ENCODE data around the gene NAALADL2. TPM values are rescaled to one million over a fixed set of nuclear protein-coding genes. Genes with fewer than 3 reads are reported as not detected.
"Not testable (repeated sequence)": the region's sequence is repeated elsewhere in the genome, so short reads cannot be mapped to it uniquely, and the experiment has no call there.

The NAALADL2 gene
- total and polyA plus RNA-seq, 2 of the 4 experiments (the other 2 are of a cell fraction) = 3.8 to 19.2 TPM

GRCh38 chr3:175129571-175129970 lies 270.4 kb downstream of the NAALADL2 start:
- Histone ChIP-seq H2BK20ac (ENCODE audit: low read depth, low read length) (no peak overlapping the region), H3K4me2 (ENCODE audit: low read depth, low read length) (no peak overlapping the region), H3K4me1 (ENCODE audit: control insufficient read depth, insufficient read depth, low read length) (no peaks in the 10 kb centered on the region), H2AFZ (replicated peaks; ENCODE audit: low read length, poor library complexity) (no peak overlapping the region), H3K56ac (ENCODE audit: extremely low read depth, insufficient read depth, low read length) (no peak overlapping the region), H3K4me3 (ENCODE audit: insufficient read depth, low read depth, low read length) (no peak overlapping the region), H3K4ac (ENCODE audit: low read depth, low read length) (no peak overlapping the region), H4K5ac (ENCODE audit: low read depth, low read length) (no peak overlapping the region), H3K9me3 (ENCODE audit: control insufficient read depth, insufficient read depth, low read length) (no peaks in the 10 kb centered on the region), H3K27ac (ENCODE audit: insufficient read depth, low read length) (no peak overlapping the region), H2BK120ac (ENCODE audit: low read depth, low read length) (no peak overlapping the region), H2BK15ac (ENCODE audit: low read depth, low read length) (no peak overlapping the region), H4K91ac (ENCODE audit: insufficient read depth, low read depth, low read length) (no peak overlapping the region), H2BK5ac (ENCODE audit: low read depth, low read length, poor library complexity, severe bottlenecking) (no peak overlapping the region), H3K27me3 (ENCODE audit: control insufficient read depth, insufficient read depth, low read length) (no peaks in the 10 kb centered on the region), H2AK9ac (replicated peaks; ENCODE audit: low read depth, low read length, poor library complexity) (no peak overlapping the region), H3K36me3 (ENCODE audit: control insufficient read depth, insufficient read depth, low read length) (no peaks in the 10 kb centered on the region), H3K9me1 (ENCODE audit: insufficient read depth, low read length) (no peaks in the 10 kb centered on the region), H4K8ac (ENCODE audit: low read depth in 2 of 2, low read length in 2 of 2) (no peak overlapping the region), H2AK5ac (ENCODE audit: low read depth, low read length) (no peak overlapping the region), H3K14ac (replicated peaks; ENCODE audit: low read depth, low read length) (no peak overlapping the region), H3K9ac (ENCODE audit: low read depth, low read length) (no peak overlapping the region), H4K20me1 (ENCODE audit: insufficient read depth, low read length) (no peaks in the 10 kb centered on the region), H3K79me1 (ENCODE audit: low read depth in 1 of 2, low read length in 2 of 2) (no peaks in the 10 kb centered on the region), H3K23ac (ENCODE audit: low read depth, low read length) (no peak overlapping the region), H3K18ac (ENCODE audit: low read depth, low read length) (no peak overlapping the region)
- in situ Hi-C loops (cut with MboI; ENCODE audit: low sequenced_read_pairs) = no loop called here
- CTCF ChIA-PET = no interaction called here
- ATAC-seq (ENCODE audit: low read depth) (no peak), DNase-seq (peak; percentile 16)
- dilution Hi-C loops (cut with HindIII; ENCODE audit: low sequenced_read_pairs, unreplicated experiment) = no loop called here
- TF ChIP-seq POLR2A (IDR thresholded peaks at IDR 0.05; ENCODE audit: low read depth, low read length) = no peak
- no peak for TF ChIP-seq SMC3 (IDR thresholded peaks at IDR 0.05; ENCODE audit: low read depth, low read length)
- no peak for TF ChIP-seq USF2 (IDR thresholded peaks at IDR 0.05; ENCODE audit: low read depth, low read length)
- TF ChIP-seq MAFK (IDR thresholded peaks at IDR 0.05; ENCODE audit: low read depth, low read length) = no peak
- no peak for TF ChIP-seq BHLHE40 (IDR thresholded peaks at IDR 0.05; ENCODE audit: low read depth, low read length)
- no peak for TF ChIP-seq RFX5 (IDR thresholded peaks at IDR 0.05; ENCODE audit: low read depth, low read length)
- no CpG with 5 or more reads among the region's 2 CpGs for WGBS, 2 experiments (ENCODE audit: extremely low coverage in 2 of 2, insufficient read length in 1 of 2)
- POLR2A ChIA-PET (ENCODE audit: unreplicated experiment) = no interaction called here
- no TSS peak for BruUV-seq (replicated peaks)
- intact Hi-C loops (cut with micrococcal nuclease) = no loop called here

GRCh38 chr3:175131866-175132265 lies 272.7 kb downstream of the NAALADL2 start:
- WGBS, 2 experiments (ENCODE audit: extremely low coverage in 2 of 2, insufficient read length in 1 of 2) = no CpG with 5 or more reads among the region's 28 CpGs
- H2AK9ac ChIP-seq (replicated peaks; ENCODE audit: low read depth, low read length, poor library complexity); H4K5ac ChIP-seq (ENCODE audit: low read depth, low read length); H3K9me1 ChIP-seq (ENCODE audit: insufficient read depth, low read length); H3K56ac ChIP-seq (ENCODE audit: extremely low read depth, insufficient read depth, low read length); H3K14ac ChIP-seq (replicated peaks; ENCODE audit: low read depth, low read length); dilution Hi-C loops (cut with HindIII; ENCODE audit: low sequenced_read_pairs, unreplicated experiment); H2BK15ac ChIP-seq (ENCODE audit: low read depth, low read length); ATAC-seq (ENCODE audit: low read depth); DNase-seq; H3K79me1 ChIP-seq (ENCODE audit: low read depth in 1 of 2, low read length in 2 of 2); H2BK5ac ChIP-seq (ENCODE audit: low read depth, low read length, poor library complexity, severe bottlenecking); CTCF ChIA-PET; H3K9ac ChIP-seq (ENCODE audit: low read depth, low read length); POLR2A ChIA-PET (ENCODE audit: unreplicated experiment); BruUV-seq (replicated peaks); H2AFZ ChIP-seq (replicated peaks; ENCODE audit: low read length, poor library complexity); H3K36me3 ChIP-seq (ENCODE audit: control insufficient read depth, insufficient read depth, low read length); H4K91ac ChIP-seq (ENCODE audit: insufficient read depth, low read depth, low read length); H4K8ac ChIP-seq (ENCODE audit: low read depth in 2 of 2, low read length in 2 of 2); H2BK20ac ChIP-seq (ENCODE audit: low read depth, low read length); H3K4me1 ChIP-seq (ENCODE audit: control insufficient read depth, insufficient read depth, low read length); H3K9me3 ChIP-seq (ENCODE audit: control insufficient read depth, insufficient read depth, low read length); H3K4ac ChIP-seq (ENCODE audit: low read depth, low read length); H3K27me3 ChIP-seq (ENCODE audit: control insufficient read depth, insufficient read depth, low read length); H3K4me3 ChIP-seq (ENCODE audit: insufficient read depth, low read depth, low read length); H3K4me2 ChIP-seq (ENCODE audit: low read depth, low read length); H3K23ac ChIP-seq (ENCODE audit: low read depth, low read length); H4K20me1 ChIP-seq (ENCODE audit: insufficient read depth, low read length); H2BK120ac ChIP-seq (ENCODE audit: low read depth, low read length); H3K27ac ChIP-seq (ENCODE audit: insufficient read depth, low read length); intact Hi-C loops (cut with micrococcal nuclease); H3K18ac ChIP-seq (ENCODE audit: low read depth, low read length); H2AK5ac ChIP-seq (ENCODE audit: low read depth, low read length); in situ Hi-C loops (cut with MboI; ENCODE audit: low sequenced_read_pairs): not testable (repeated sequence)

Measured in IMR-90 (cell line).